ENCODE data around the gene COL10A1. TPM values are rescaled to one million over a fixed set of nuclear protein-coding genes. Genes with fewer than 3 reads are reported as not detected.

COL10A1 gene
- total RNA-seq, 3 donors from 2014 or later (not counting 1 experiment from before 2014, with no cell fraction given): not detected

DNA sequence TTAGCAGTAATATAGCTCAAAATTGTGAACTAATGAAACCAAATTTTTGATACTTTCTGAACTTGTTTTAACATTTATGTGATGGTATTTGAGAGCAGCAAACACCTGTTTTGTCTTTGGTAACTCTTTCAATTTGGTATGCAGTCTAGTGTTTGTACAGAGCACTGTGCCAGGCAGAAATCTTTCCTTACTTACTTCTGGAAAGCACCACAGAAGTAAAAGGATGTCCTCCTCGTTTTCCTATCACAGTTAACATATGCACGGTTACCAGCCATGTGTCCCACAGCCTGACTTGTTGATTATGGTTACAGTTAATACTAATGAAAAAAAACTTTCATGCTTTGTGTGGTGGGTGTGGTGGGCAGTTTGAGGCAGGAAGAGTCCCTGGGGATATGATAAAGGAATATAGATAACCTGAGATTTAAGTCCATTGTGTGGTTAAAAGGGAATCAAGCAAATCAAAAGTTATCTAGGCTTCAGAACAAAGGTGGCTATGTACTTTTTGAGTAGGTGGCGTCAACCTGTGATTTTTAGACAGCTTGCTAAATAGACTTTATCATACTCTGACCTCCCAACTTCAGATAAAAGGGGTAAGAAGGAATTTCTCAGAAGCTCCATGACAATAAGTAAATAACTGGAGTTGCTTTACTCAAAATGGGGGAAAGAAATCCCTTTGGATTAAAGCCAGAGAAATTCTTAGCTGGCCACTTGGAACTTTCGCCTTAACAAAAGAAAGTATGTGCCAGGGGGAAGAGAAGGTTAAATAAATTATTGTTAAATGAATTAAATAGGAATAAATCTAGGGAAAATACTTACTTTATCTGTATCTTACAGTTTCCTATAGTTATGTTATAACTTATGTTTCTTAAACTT lies 20.1 kb upstream of the COL10A1 start:
- ATAC-seq (no peak), DNase-seq (no peak)
- H3K27ac Mint-ChIP-seq: no peak overlapping the region
- H3K9me3 Mint-ChIP-seq: no peaks in the 10 kb centered on the region
- no peaks in the 10 kb centered on the region for H3K4me1 ChIP-seq (ENCODE audit: control insufficient read depth, insufficient read depth, low read length)
- no peak overlapping the region for H3K4me3 Mint-ChIP-seq
- no peak overlapping the region for H3K27ac ChIP-seq (ENCODE audit: low read length)
- no peaks in the 10 kb centered on the region for H3K36me3 ChIP-seq (ENCODE audit: control insufficient read depth, insufficient read depth, low read length)
- TF ChIP-seq, protein P1, sequence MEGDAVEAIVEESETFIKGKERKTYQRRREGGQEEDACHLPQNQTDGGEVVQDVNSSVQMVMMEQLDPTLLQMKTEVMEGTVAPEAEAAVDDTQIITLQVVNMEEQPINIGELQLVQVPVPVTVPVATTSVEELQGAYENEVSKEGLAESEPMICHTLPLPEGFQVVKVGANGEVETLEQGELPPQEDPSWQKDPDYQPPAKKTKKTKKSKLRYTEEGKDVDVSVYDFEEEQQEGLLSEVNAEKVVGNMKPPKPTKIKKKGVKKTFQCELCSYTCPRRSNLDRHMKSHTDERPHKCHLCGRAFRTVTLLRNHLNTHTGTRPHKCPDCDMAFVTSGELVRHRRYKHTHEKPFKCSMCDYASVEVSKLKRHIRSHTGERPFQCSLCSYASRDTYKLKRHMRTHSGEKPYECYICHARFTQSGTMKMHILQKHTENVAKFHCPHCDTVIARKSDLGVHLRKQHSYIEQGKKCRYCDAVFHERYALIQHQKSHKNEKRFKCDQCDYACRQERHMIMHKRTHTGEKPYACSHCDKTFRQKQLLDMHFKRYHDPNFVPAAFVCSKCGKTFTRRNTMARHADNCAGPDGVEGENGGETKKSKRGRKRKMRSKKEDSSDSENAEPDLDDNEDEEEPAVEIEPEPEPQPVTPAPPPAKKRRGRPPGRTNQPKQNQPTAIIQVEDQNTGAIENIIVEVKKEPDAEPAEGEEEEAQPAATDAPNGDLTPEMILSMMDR (IDR thresholded peaks at IDR 0.05): no peak
- no peaks in the 10 kb centered on the region for H3K36me3 Mint-ChIP-seq
- WGBS (ENCODE audit: insufficient coverage): 93% methylated on average over 3 of the region's 4 CpGs
- intact Hi-C loops (cut with micrococcal nuclease): no loop called here
- H3K4me3 ChIP-seq (ENCODE audit: low read length): no peak overlapping the region
- no peaks in the 10 kb centered on the region for H3K9me3 ChIP-seq (ENCODE audit: control insufficient read depth, insufficient read depth, low read length)
- H3K27me3 ChIP-seq (ENCODE audit: control insufficient read depth, insufficient read depth, low read length): no peaks in the 10 kb centered on the region
- no peaks in the 10 kb centered on the region for H3K27me3 Mint-ChIP-seq (ENCODE audit: low read depth in 2 of 2)
- H3K4me1 Mint-ChIP-seq: peaks cover 5 to 6% of the 10 kb centered on the region in 2 donors

DNA sequence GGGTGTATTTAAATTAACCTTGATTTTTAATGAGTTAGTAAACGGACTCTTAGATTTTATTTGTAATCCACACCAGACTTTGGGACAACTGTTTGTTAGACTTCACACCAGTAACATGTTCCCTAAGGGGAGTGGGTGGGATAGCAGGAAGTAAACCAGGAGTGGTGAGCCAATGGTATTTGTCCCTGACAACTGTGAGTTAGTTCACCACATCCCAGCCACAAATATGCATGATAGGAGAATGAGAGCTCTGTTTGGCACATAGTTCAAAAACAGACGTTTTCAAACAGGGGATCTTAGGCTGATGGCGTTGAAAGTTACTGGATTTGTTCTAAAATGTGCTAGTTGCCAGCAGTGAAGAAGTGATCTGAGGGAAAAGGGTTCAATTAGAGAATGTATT lies 18.7 kb upstream of the COL10A1 start:
- WGBS (ENCODE audit: insufficient coverage): 84% methylated on average over 3 of the region's 3 CpGs
- no peak overlapping the region for H3K4me3 Mint-ChIP-seq
- Histone ChIP-seq H3K9me3 (ENCODE audit: control insufficient read depth, insufficient read depth, low read length) (no peaks in the 10 kb centered on the region), H3K36me3 (ENCODE audit: control insufficient read depth, insufficient read depth, low read length) (no peaks in the 10 kb centered on the region), H3K27ac (ENCODE audit: low read length) (no peak overlapping the region), H3K27me3 (ENCODE audit: control insufficient read depth, insufficient read depth, low read length) (no peaks in the 10 kb centered on the region), H3K4me1 (ENCODE audit: control insufficient read depth, insufficient read depth, low read length) (no peaks in the 10 kb centered on the region), H3K4me3 (ENCODE audit: low read length) (no peak overlapping the region)
- no peak overlapping the region for H3K27ac Mint-ChIP-seq
- no peaks in the 10 kb centered on the region for H3K36me3 Mint-ChIP-seq
- TF ChIP-seq, protein P1 (IDR thresholded peaks at IDR 0.05): no peak
- H3K27me3 Mint-ChIP-seq (ENCODE audit: low read depth in 2 of 2): no peaks in the 10 kb centered on the region
- ATAC-seq (no peak), DNase-seq (no peak)
- intact Hi-C loops (cut with micrococcal nuclease): no loop called here
- peaks cover 5 to 6% of the 10 kb centered on the region in 2 donors for H3K4me1 Mint-ChIP-seq
- no peaks in the 10 kb centered on the region for H3K9me3 Mint-ChIP-seq

DNA sequence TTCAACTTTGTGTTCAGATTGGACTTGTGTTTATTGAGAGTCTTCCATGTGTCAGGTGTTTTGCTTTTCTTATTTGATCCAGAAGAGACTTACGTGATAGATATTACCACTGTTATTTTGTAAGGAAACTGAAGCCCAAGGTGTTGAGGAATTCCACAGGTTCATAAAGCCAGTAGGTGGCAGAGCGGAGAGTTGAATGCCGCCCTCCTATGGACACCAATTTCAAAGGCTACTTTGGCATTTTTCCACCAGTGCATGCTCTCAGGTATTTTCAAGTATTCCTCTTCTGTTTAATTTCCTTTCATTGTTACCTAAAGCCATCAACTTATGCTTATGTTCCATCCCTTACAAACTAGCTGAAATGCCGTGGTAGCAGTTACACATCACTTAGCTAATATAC lies 14.0 kb upstream of the COL10A1 start:
- no peaks in the 10 kb centered on the region for H3K36me3 Mint-ChIP-seq
- H3K9me3 ChIP-seq (ENCODE audit: control insufficient read depth, insufficient read depth, low read length): no peaks in the 10 kb centered on the region
- H3K4me3 Mint-ChIP-seq: no peak overlapping the region
- intact Hi-C loops (cut with micrococcal nuclease): no loop called here
- no peaks in the 10 kb centered on the region for H3K36me3 ChIP-seq (ENCODE audit: control insufficient read depth, insufficient read depth, low read length)
- ATAC-seq: no peak
- no peaks in the 10 kb centered on the region for H3K27me3 ChIP-seq (ENCODE audit: control insufficient read depth, insufficient read depth, low read length)
- H3K4me1 Mint-ChIP-seq: peaks cover 25% of the 10 kb centered on the region in 2 donors
- no peak for DNase-seq
- no peak overlapping the region for H3K27ac ChIP-seq (ENCODE audit: low read length)
- WGBS (ENCODE audit: insufficient coverage): 98% methylated on average over 4 of the region's 4 CpGs
- no peaks in the 10 kb centered on the region for H3K9me3 Mint-ChIP-seq
- no peaks in the 10 kb centered on the region for H3K27me3 Mint-ChIP-seq (ENCODE audit: low read depth in 2 of 2)
- H3K4me1 ChIP-seq (ENCODE audit: control insufficient read depth, insufficient read depth, low read length): peaks cover 15% of the 10 kb centered on the region
- TF ChIP-seq, protein P1 (IDR thresholded peaks at IDR 0.05): no peak
- H3K27ac Mint-ChIP-seq: no peak overlapping the region
- no peak overlapping the region for H3K4me3 ChIP-seq (ENCODE audit: low read length)
